Calu3 (cell line): ENCODE measurements around the gene ERICH2. TPM values are rescaled to one million over a fixed set of nuclear protein-coding genes. Genes with fewer than 3 reads are reported as not detected.

ENCODE experiments used
- BruUV-seq: library from RNA; stranded (reverse); fragments of 400-500 nt; replicated peaks from 2 replicates; lab custom pipeline; 2021; lab: Mats Ljungman, UMichigan
- CTCF ChIA-PET: fragments of 300-600 bp; sonication (Branson Sonifier 250); formaldehyde crosslinking; loops from one replicate; lab custom pipeline; 2022; ENCODE audit warnings: antibody characterized with exemption; lab: Charles Lee
- DNase-seq: peaks from one replicate; pipeline ENCODE4 v3.0.0; 2022
- H3K27ac Mint-ChIP-seq: one replicate; pipeline ENCODE4 v1.8.0; 2022; ENCODE audit warnings: mixed read lengths; ENCODE audit not compliant: unreplicated experiment
- H3K27me3 Mint-ChIP-seq: one replicate; pipeline ENCODE4 v1.8.0; 2022; ENCODE audit warnings: mixed read lengths; ENCODE audit not compliant: unreplicated experiment
- H3K36me3 Mint-ChIP-seq: one replicate; pipeline ENCODE4 v1.8.0; 2022; ENCODE audit warnings: mild to moderate bottlenecking, moderate library complexity, mixed read lengths; ENCODE audit not compliant: insufficient read depth, unreplicated experiment
- H3K4me1 Mint-ChIP-seq: one replicate; pipeline ENCODE4 v1.8.0; 2022; ENCODE audit warnings: mild to moderate bottlenecking, low read depth, mixed read lengths; ENCODE audit not compliant: unreplicated experiment
- H3K4me3 Mint-ChIP-seq: one replicate; pipeline ENCODE4 v1.8.0; 2022; ENCODE audit warnings: mild to moderate bottlenecking, low read depth, moderate library complexity, mixed read lengths; ENCODE audit not compliant: unreplicated experiment
- H3K9me3 Mint-ChIP-seq: one replicate; pipeline ENCODE4 v1.8.0; 2022; ENCODE audit warnings: low read depth, mixed read lengths; ENCODE audit not compliant: unreplicated experiment
- CTCF ChIP-seq: fragments of 200-600 bp; IDR thresholded peaks from one replicate; pipeline ENCODE4 v1.8.0; 2022; ENCODE audit warnings: antibody characterized with exemption; ENCODE audit not compliant: unreplicated experiment
- intact Hi-C: fragments of 100-400 bp; cut with micrococcal nuclease; formaldehyde crosslinking; loops from one replicate; pipeline ENCODE4 v1.10.0; 2022; ENCODE audit not compliant: unreplicated experiment
- total RNA-seq: library from RNA; stranded (reverse); gene quantifications from 2 replicates; pipeline ENCODE4 v1.2.3, GENCODE V29; 2022

Gene ERICH2
- total RNA-seq, 1 experiment from 2014 or later, result 2.4 TPM

- no peak overlapping the region for H3K27ac Mint-ChIP-seq
- no TSS peak for BruUV-seq
Observed at GRCh38 chr2:170819680-170820664, 49.8 kb downstream of the ERICH2 start.

GRCh38 chr2:170820757-170821530 lies 50.8 kb downstream of the ERICH2 start:
- DNase-seq, result no peak
- peaks cover 15% of the 10 kb centered on the region for H3K27me3 Mint-ChIP-seq
- BruUV-seq, result no TSS peak
- peaks cover 15% of the 10 kb centered on the region for H3K4me1 Mint-ChIP-seq
- intact Hi-C loops, result no loop called here
- H3K27ac Mint-ChIP-seq, result no peak overlapping the region
- CTCF ChIA-PET, result no interaction called here
- no peaks in the 10 kb centered on the region for H3K9me3 Mint-ChIP-seq
- H3K36me3 Mint-ChIP-seq, result peaks cover 37% of the 10 kb centered on the region
- H3K4me3 Mint-ChIP-seq, result no peak overlapping the region
- no peak for TF ChIP-seq CTCF

More at GRCh38 chr2:170819680-170820664, 49.8 kb downstream of the ERICH2 start:
- Mint-ChIP-seq H3K4me1 (peaks cover 15% of the 10 kb centered on the region), H3K36me3 (peaks cover 43% of the 10 kb centered on the region), H3K9me3 (no peaks in the 10 kb centered on the region), H3K27me3 (peaks cover 25% of the 10 kb centered on the region), H3K4me3 (no peak overlapping the region)
- TF ChIP-seq CTCF, result no peak
- CTCF ChIA-PET, result no interaction called here
- intact Hi-C loops, result loop anchor here (10.0 kb wide), 3 partner anchors 105 to 1365 kb away; partner anchors contain the start of gene SP5
- no peak for DNase-seq

- CTCF ChIA-PET, result interaction anchor here (0.6 kb wide), 1 partner anchor 443 kb away, joined by 4 read pairs; no protein-coding TSS in a partner anchor
- Mint-ChIP-seq H3K9me3 (no peaks in the 10 kb centered on the region), H3K4me3 (no peak overlapping the region), H3K27ac (no peak overlapping the region), H3K4me1 (peaks cover 15% of the 10 kb centered on the region), H3K36me3 (peaks cover 32% of the 10 kb centered on the region), H3K27me3 (peaks cover 15% of the 10 kb centered on the region)
- TF ChIP-seq CTCF, result no peak
- DNase-seq, result no peak
- intact Hi-C loops, result no loop called here
- BruUV-seq, result no TSS peak
Observed at GRCh38 chr2:170821531-170822289, 51.5 kb downstream of the ERICH2 start.
